Stimulated activated CD8-positive, alpha-beta memory T cell treated with anti-CD3 and anti-CD28 coated beads, Interleukin-4, amount 100 ng/mL, for 48 hours (primary cell): ENCODE results near the gene PER1.
"Not testable (repeated sequence)": the region's sequence is repeated elsewhere in the genome, so short reads cannot be mapped to it uniquely, and the experiment has no call there.

Source experiments
- DNase-seq: peaks from one replicate; pipeline ENCODE4 v3.0.0-alpha.2; 2020

Gene PER1

DNA sequence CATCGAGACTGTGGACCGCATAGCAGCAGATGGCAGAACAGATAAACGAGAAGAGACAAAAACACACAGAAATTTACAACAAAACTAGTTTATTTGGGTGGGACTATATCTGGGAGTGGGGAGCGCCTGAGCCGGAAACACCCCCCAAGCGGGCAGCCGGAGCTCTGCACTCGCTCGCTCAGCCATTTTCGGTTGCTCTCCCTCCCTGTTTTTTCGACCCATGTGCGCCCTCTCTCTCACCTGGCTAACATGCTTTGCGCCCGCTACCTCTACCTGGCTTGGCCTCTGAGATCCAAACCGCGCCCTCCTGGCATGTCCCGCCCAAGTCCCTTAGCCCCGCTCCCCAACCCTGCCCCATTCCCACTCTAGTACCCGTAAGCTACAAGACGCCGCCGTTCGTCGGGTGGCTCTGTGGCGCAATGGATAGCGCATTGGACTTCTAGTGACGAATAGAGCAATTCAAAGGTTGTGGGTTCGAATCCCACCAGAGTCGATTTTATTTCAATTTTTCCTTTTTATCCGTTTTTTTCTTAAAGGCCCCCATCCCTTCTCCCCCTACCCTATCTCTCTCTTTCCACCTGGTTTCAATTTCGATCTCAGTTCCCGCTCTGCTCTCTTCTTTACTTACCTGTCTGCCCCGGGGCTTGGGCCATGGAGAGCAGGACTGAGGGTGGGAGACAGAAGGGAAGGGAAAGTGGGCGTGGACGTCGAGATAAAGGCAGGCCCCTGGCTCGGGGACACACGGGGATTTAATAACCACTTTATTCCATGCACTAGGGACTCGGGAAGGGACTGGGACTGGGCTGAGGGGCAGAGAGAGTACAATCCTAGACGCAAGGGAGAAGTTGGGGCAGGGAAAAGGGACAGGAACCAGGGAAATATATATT lies 31.4 kb downstream of the PER1 start:
- peak; percentile 91 for DNase-seq

DNA sequence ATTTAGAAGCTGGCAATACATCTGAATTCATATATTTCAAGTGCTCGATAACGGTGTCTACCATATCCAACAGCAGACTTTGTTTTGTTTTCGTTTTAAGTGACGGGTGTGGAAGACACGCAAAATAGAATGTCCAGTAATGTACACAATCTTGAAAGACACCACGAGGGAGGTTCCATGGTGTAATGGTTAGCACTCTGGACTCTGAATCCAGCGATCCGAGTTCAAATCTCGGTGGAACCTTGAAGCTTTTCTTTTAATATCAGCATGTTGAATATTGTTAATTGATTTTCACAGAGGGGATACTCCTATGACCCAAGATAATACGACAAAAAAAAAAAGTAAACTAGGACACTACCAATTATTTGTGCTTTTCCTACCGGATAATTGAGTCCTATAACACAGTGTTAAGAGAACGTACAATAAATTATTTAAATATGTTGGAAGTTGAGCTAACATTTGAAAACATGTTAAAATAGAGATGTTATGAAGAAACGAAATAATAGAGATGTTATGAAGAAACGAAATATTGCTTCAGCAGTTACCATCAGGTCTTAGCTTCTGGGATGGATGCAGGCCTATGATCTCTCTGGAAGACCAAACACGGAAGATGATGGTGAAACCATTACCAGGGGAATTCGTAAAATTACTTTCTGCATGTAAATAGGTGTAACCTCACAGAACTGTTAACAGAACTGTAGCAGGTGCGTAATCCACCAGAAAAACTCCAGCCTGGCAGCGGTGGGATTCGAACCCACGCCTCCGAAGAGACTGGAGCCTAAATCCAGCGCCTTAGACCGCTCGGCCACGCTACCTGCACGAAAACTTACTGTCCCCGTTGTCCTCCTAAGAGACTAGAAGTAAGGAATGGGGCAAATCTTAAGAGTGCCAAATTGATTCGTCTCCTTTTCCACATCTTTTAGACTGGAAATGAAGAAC lies 32.4 kb downstream of the PER1 start:
- DNase-seq: peak; percentile 97

DNA sequence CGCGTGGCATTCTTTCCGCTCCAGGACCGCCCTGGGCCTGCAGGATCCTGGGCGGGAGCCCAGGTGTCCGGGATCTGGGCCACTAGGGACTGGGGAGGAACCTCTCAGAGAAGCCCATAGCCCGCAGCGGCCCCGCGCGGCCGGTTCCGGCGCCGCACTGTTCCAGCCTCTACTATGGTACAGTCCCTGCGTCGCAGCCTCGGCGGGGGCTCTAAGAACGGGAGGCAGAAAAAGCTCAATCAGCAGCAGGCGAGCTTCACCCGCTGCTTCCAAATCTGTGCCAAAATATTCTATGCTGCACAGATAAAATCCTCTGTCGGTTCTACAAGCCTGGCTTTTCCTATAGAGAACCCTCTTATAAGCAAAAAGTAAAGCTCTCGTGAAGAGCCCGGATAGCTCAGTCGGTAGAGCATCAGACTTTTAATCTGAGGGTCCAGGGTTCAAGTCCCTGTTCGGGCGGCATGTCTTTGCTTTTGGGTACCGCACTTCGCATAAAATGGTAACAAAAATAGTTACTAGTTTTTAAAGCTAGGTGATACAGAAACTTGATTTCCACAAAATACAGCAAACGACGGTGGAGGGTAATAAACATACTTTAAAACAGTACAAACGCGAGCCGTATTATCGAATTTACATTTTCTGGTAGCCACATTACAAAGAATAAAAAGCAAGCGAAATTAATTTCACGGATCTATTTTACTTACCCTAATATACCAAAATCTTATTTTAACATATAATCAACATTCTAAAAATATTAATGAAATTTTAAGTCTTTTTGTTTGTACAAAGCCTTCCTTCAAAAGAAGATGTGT lies 33.2 kb downstream of the PER1 start:
- peak; percentile 90 for DNase-seq

DNA sequence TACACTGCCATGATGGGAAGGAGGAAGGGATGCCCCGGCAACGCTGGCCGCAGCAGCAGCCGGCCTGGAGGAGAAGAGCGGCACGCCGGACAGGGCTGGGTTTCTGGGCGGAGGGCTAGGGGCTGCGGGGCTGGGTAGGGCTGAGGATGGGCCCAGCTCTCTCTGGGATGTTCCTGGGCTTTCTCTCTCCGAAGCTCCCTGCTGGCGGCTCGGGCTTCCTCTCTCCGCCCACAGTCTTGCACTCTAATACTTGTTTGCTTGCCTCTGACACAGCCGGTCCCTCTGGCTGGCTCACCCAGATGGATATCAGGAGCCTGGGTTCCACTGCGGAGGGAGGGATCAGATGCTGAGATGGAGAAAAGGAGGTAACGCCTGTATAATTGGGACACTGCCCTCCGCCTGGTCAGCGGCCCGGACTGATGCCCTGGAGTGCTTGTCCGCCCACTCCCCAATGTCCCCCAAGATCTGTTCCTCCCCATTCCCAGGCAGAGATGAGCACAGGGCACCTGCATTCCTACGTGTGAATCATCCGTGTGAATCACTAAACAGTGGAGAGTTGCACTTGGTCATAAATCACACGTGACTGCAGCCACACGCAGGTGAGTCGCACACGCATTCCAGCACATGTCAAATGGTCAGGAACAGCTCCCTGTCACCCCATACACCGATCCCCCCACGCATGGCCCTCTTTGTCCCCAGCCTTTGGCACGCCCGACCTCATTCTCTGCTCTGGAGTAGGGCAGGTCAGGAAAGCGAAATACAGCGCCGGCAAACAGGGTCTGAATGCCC lies 34.0 kb downstream of the PER1 start, which contains the start of gene ALOXE3:
Gene ALOXE3 (minus strand): TSS at position 535 of the 789 bp plus-strand sequence. CDS start 524 bp downstream, at position 11.
- no peak for DNase-seq

DNA sequence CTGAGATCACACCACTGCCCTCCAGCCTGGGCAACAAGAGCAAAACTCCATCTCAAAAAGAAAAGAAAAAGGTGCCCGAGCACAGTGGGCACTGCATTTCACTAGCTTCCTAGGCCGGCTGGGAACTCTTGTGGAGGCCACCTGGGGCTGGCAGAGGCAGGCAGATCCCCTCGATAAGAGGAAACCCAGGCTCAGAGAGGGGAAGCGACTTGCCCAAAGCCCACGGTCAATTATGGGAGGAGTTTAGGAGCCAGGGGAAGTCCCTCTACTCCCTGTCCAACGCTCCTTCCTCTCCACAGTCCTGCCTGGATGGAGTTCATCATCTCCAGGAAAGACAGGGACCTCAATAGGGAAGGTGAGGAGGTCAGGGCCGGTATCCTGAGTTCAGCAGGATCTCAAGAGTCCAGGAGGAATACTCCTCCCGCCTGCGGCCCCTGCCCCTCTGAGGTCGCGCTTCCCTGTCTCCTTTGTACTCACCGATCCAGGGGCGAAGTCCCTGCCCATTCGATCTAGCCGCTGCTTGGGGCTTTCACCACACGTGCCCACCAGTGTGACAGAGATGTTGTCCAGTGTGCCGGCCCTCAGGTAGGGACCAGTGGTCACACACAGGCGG lies 34.7 kb downstream of the PER1 start:
- no peak for DNase-seq

DNA sequence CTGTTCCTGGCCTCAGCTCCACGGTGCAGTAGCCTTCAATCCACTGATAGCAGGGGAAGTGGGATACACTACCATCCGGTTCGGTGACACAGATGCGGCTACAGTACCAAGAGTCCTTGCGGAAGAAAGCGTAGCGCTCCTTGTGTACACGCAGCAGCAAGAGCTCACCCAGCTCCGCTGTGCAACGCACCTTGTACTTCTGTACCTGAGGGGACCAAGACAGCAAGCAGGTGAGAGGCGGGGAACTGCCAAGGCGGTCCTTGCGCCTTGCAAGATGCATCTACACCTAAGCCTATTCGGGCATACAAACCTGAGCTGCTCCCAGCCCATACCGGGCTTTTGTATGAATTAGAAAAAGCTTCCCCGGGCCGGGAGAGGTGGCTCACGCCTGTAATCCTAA lies 35.4 kb downstream of the PER1 start:
- DNase-seq: no peak

DNA sequence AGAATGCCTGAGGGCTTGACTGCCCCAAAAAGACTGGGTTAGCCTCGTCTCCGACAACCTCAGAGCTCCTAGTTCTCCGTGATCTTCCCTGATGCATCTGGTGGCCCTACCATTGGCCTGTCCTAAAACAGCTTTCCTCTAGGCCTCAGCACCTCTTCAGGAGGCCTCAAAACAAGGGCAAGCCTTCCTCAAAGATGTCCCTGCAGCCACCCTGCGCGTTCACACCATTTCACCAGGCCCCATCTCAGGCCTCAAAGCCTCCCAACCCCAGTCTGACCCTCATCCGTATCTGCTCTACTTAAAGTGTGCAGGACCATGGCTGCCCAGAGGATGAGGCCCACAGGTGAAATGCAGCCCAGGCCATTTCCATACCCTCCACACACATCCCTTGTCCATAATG lies 41.3 kb downstream of the PER1 start:
- no peak for DNase-seq

DNA sequence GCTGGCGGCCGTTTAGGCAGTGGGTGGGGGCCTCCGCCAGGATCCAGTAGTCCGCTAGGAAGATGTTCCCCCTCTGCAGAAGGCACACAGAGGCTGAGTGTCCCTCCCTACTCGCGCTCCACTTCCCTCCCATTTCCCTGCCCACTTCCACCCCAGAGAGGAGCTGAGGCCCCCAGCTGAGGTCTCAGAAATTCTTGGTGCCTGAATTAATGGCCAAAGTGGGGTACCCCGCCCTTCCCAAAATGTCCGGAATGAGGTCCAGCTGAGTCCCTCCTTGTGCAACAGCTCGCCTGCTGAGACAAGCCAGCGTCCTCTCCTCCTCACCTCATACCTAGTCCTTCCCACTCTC lies 41.8 kb downstream of the PER1 start:
- DNase-seq: no peak

DNA sequence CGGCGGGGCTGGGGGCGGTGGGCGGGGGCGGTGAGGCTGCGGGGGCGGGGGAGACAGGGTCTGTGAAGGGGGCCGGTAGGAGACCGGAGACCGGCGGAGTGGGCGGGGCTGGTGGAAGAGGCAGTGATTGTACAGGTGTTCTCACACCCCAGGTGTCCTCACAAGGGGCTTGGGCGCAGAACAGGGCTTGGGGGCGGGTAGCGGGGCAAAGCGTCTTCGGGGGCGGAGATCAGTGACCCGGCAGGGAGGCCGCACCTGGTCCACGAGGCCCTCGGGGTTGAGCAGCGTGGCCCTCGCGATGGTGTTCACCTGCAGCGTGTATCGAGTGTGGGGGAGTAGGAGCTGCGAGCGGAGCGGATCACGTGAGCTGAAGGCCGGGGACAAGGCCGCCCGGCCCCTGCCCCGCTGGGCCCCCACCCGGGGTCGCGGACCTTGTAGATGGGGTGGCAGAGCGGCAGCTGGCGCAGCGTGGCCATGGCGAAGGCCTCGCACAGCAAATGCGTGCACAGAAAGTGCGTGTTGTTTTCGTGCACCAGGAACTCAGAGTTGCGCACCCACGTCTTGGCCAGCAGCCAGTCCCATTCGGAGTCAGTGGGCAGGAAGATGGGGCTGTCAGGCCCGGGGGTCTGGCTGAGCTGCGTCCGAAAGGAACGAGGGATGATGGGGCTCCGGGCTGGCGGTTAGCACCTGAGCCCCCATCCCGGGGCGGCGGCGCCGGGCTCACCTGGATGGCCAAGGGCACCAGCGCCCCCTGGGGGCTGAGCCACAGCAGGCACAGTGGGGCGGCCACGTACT lies 42.3 kb downstream of the PER1 start:
- DNase-seq: peak; percentile 86

DNA sequence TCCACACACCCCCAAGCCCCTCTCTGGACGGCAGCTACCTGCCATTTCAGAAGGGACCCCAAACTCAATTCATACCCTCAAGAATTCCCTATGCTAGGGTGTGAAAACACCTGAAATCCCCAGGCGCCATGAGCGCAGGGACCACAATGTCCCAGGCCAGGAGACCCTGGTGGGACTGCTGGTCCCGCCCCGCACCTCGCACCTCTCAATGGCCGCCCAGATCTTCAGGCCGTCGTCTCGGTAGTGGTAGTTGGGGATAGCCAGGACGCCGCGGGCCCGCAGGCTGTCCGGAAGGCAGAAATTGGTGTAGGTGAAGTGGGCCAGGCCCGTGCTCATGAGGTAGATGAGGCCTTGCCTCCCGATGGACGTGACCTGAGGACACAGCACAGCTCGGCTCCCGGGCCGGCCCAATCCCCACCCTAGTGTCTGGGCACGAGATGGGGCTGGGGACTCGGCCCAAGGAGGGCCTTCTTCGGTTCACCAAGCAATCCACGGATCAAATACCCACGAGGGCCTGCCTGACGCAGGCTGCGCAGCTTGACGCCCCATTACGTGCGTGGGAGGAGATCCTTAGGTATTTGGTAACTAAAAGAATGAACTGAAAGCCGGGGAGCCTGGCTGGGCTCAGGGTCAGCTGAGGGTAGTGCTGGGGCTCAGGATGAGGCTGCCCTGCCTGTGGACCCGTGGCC lies 43.1 kb downstream of the PER1 start:
- no peak for DNase-seq

DNA sequence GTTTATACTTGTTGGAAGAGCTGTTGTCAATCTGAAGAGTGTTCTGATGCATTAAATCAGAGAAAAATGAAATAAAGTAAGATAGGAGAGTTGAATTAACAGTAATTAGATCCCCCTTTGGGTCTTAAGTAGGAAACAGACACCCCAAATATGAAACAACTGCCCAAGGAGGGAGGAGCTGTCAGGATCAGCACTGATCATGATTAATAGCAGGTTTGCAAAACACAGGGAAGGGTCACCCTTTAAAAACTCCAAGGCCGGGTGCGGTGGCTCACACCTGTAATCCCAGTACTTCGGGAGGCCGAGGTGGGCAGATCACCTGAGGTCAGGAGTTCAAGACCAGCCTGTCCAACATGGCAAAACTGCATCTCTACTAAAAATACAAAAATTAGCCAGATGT lies 45.2 kb downstream of the PER1 start:
- DNase-seq: not testable (repeated sequence)

DNA sequence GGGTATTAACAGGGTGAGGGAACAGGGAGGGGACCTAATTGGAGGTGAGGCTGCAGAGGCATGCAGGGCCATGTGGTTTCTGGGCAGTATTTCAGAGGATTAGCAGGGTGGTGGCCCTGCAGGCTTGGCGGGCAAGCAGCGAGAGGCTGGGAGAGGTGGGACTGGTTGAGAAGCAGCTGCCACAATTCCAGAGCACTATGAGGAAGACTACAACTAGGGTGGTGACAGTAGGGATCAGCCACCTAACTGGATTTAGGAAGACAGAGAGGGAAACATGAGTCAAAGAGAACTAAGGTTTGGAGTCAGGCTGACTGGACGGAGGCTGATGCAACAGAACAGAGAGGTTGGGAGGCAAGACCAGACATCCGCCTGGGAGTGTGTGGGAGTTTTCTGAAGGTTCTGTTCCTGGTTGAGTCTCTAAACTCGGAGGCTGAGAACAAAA lies 46.2 kb downstream of the PER1 start:
- DNase-seq: no peak

DNA sequence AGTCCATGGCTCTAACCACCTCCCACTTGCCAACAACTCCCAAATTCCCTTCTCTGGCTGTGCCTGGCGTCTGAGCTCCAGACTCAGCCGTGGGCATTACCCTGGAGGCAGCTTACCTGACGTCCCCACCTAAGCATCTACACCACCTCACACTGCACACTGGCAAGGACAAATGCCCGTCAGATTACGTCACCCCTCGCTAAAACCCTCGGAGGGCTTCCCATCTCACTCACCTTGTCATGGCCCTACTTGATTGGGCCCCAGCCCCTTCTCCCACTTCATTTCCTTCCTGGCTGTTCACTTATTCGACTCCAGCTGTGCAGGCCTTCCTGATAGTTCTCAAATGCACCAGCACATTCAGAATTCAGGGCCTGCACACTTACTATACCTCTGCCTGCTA lies 47.3 kb downstream of the PER1 start:
- DNase-seq: no peak

DNA sequence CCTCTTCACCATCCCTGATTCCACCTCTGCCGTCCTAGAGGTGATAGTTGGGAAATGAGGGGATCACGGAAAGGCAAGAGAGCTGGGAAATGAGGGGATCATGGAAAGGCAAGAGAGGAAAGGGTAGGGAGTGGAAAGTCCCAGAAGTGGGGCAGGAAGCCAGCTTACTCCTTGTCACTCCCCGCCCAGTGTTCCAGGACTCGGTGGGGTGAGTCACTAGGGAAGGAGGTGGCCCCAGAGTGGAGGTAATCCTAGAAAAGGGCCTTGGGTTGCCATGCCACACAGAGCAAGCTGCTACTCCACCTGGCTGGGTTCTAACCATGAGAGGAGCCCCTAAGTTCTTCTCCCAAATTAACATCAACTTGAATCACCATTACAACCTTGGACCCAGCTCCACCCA lies 48.7 kb downstream of the PER1 start:
- DNase-seq: no peak

DNA sequence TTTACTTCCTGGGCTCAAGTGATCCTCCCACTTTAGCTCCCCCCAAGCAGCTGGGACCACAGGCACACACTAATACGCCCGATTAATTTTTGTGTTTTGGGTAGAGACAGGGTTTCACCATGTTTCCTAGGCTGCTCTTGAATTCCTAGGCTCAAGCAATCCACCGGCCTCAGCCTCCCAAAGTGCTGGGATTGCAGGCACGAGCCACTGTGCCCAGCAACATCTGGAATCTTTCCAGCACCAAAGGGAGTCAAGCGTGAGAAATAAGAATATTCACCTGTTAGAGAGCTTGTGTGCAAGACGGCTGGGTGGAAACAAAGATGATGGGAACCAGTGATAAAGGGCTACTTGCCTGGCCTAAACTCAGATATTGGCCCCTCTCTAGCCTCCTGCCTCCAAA lies 50.5 kb downstream of the PER1 start:
- no peak for DNase-seq

DNA sequence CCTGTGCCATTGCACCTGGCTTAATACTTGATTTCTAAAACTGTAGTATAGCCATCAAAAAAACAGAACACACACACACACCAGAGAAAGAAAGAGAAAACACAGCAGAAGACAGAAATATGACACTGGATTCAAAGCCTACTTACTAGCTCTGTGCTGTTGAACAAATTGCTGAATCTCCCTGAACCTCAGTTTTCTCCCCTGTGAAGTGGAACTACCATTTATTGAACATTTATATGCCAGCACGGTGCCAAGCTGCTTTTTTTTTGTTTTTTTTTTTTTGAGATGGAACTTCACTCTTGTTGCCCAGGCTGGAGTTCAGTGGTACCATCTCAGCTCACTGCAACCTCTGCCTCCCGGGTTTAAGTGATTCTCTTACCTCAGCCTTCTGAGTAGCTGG lies 51.4 kb downstream of the PER1 start:
- DNase-seq: no peak

DNA sequence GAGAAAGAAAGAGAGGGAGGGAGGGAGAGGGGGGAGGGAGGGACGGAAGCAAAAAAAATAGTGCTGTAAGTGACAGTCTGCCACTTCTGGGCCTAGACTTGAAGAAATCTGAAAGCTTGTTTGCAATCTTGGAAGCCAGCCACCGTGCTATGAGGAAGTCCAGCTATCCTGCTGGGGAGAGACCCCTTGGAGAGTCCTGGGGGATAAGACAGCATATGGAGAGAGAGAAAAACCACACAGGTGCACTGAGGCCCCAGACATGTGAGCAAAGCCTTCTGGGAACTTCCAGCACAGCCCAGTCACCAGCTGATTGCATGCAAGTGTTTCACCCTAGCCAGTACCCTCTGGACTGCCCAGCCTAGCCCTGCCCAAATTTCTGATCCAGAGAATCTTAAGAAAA lies 52.1 kb downstream of the PER1 start:
- no peak for DNase-seq

DNA sequence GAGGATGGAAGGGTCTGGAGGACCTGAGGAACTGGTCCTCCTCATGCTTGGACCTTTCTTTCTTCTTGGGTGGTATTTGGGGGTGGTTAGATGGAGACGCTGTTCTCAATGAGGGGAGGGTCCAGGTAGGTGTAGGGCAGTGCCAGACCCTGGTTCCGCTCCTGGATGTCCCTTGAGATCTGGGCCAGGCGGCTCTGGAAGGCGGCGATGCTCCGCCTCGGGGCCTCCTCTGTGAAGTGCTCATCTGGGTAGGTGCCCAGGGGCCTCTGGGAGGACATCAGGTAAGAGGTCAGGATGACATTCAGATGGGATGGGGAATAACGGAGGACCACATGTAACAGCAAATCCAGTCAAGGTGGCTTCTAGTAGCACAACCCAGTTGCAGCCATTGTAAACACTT lies 55.7 kb downstream of the PER1 start:
- DNase-seq: no peak

DNA sequence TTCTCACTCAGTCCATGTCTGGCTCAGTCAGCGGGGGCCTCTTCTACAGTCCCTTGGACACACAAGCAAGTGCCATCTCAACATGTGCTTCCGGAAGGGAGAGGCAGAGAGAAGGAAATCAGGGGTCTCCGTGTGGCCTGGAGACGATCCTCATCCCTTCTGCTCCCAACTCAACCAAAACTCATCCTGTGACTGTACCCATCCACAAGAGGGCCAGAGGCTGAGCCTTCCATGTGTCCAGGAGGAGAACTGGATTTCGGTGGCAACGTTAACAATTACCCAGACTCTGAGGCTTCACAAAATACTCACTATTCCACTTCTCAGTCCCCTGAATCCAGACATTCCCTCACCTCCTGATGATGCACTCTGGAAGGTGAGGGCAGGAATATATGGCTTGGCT lies 56.8 kb downstream of the PER1 start:
- DNase-seq: no peak

DNA sequence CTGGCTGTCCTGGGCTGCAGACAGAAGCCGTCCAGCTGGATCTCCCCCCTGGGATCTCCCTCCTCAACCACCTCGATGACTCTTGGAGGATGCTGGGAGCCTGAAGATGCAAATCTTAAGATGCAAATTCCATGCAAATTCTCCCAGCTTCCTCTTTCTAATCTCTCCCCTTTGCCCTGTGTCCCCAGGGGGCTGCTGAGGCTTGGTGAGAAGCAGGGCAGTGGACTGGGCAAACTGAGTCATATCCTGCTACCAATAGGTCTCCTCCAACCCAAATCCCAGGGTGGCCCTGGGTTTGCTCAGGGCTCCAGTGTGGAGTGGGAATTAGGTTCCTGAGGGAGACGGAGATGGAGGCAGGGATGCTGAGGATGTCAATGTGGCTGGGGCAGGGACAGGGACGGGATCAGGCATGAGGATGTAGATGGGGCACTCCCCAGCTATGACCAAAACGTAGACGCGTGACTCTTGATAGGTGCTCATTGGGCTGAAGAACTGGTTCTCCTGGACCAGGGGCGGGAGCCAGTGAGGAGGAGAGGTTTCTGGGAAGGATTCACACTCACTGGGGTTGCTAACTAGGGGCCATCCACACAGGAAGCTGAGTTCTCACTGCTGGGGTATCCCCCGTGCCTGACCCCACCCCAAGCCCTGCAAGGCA lies 61.0 kb downstream of the PER1 start:
- DNase-seq: no peak
